Measurements from ENCODE around the gene ARL5B. TPM values are rescaled to one million over a fixed set of nuclear protein-coding genes. Genes with fewer than 3 reads are reported as not detected.

Gene ARL5B
- total and polyA plus RNA-seq, 2 of the 4 experiments (the other 2 are of a cell fraction) = 5.9 to 12.0 TPM

DNA sequence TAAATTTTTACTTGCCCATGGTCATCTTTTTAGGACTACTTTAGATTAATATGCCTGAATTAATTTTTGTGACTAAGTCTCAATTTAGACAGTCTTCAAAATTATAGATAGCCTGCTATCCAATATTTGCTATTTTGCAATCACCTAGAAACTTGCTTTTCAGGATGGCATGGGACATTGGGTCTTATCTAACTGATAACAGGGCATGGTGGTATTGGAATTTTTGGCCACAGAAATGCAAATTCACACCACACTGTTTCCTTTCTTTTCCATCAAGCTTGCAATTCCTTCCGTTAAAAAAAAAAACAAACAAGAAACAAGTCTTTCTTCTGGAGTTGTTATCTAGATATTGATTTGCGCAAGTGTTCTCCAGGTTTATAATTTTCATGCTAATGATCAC is 8.8 kb downstream of the ARL5B start:
- no peak overlapping the region for H3K4me3 ChIP-seq (ENCODE audit: insufficient read depth, low read depth, low read length)
- H2BK20ac ChIP-seq (ENCODE audit: low read depth, low read length) = no peak overlapping the region
- ChIA-PET CTCF (no interaction called here), POLR2A (ENCODE audit: unreplicated experiment) (no interaction called here)
- dilution Hi-C loops (cut with HindIII; ENCODE audit: low sequenced_read_pairs, unreplicated experiment) (no loop called here), in situ Hi-C loops (cut with MboI; ENCODE audit: low sequenced_read_pairs) (no loop called here), intact Hi-C loops (cut with micrococcal nuclease) (no loop called here)
- no peak overlapping the region for H2AK5ac ChIP-seq (ENCODE audit: low read depth, low read length)
- peaks cover 32% of the 10 kb centered on the region; the same call in 1 of the 2 replicates for H4K20me1 ChIP-seq (ENCODE audit: insufficient read depth, low read length)
- H3K14ac ChIP-seq (replicated peaks; ENCODE audit: low read depth, low read length) = no peak overlapping the region
- no peak overlapping the region for H3K18ac ChIP-seq (ENCODE audit: low read depth, low read length)
- H4K8ac ChIP-seq (ENCODE audit: low read depth in 2 of 2, low read length in 2 of 2) = no peak overlapping the region
- H2BK5ac ChIP-seq (ENCODE audit: low read depth, low read length, poor library complexity, severe bottlenecking) = no peak overlapping the region
- no peak for TF ChIP-seq CHD1 (IDR thresholded peaks at IDR 0.05; ENCODE audit: low read depth, low read length)
- no peak for TF ChIP-seq RAD21 (IDR thresholded peaks at IDR 0.05; ENCODE audit: low read length)
- TF ChIP-seq USF2 (IDR thresholded peaks at IDR 0.05; ENCODE audit: low read depth, low read length) = no peak
- TF ChIP-seq NFE2L2 (IDR thresholded peaks at IDR 0.05; ENCODE audit: low read depth, low read length) = no peak
- no peak for TF ChIP-seq MXI1 (IDR thresholded peaks at IDR 0.05; ENCODE audit: borderline replicate concordance, low read depth, low read length)
- TF ChIP-seq FOS (IDR thresholded peaks at IDR 0.05; ENCODE audit: low read depth, low read length) = no peak
- TF ChIP-seq MAFK (IDR thresholded peaks at IDR 0.05; ENCODE audit: low read depth, low read length) = no peak
- no peak for TF ChIP-seq CEBPB (IDR thresholded peaks at IDR 0.05; ENCODE audit: low read depth, low read length)
- TF ChIP-seq SMC3 (IDR thresholded peaks at IDR 0.05; ENCODE audit: low read depth, low read length) = no peak
- TF ChIP-seq MAZ (IDR thresholded peaks at IDR 0.05; ENCODE audit: borderline replicate concordance, low read depth, low read length) = no peak
- no peak for TF ChIP-seq RCOR1 (IDR thresholded peaks at IDR 0.05; ENCODE audit: insufficient replicate concordance, low read length)
- TF ChIP-seq ELK1 (IDR thresholded peaks at IDR 0.05; ENCODE audit: borderline replicate concordance, low read depth, low read length) = no peak
- TF ChIP-seq BHLHE40 (IDR thresholded peaks at IDR 0.05; ENCODE audit: low read depth, low read length) = no peak
- TF ChIP-seq, protein P1, sequence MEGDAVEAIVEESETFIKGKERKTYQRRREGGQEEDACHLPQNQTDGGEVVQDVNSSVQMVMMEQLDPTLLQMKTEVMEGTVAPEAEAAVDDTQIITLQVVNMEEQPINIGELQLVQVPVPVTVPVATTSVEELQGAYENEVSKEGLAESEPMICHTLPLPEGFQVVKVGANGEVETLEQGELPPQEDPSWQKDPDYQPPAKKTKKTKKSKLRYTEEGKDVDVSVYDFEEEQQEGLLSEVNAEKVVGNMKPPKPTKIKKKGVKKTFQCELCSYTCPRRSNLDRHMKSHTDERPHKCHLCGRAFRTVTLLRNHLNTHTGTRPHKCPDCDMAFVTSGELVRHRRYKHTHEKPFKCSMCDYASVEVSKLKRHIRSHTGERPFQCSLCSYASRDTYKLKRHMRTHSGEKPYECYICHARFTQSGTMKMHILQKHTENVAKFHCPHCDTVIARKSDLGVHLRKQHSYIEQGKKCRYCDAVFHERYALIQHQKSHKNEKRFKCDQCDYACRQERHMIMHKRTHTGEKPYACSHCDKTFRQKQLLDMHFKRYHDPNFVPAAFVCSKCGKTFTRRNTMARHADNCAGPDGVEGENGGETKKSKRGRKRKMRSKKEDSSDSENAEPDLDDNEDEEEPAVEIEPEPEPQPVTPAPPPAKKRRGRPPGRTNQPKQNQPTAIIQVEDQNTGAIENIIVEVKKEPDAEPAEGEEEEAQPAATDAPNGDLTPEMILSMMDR (conservative IDR thresholded peaks at IDR 0.05; ENCODE audit: low read depth, low read length) = no peak
- TF ChIP-seq POLR2A (IDR thresholded peaks at IDR 0.05; ENCODE audit: low read depth, low read length) = no peak
- no peak for TF ChIP-seq RFX5 (IDR thresholded peaks at IDR 0.05; ENCODE audit: low read depth, low read length)
- no CpG with 5 or more reads among the region's 2 CpGs for WGBS, 2 experiments (ENCODE audit: extremely low coverage in 2 of 2, insufficient read length in 1 of 2)
- H3K9me1 ChIP-seq (ENCODE audit: insufficient read depth, low read length) = peaks cover 7% of the 10 kb centered on the region
- peaks cover 34 to 60% of the 10 kb centered on the region in 2 experiments for H3K79me1 ChIP-seq (ENCODE audit: low read depth in 1 of 2, low read length in 2 of 2)
- H2BK120ac ChIP-seq (ENCODE audit: low read depth, low read length) = no peak overlapping the region
- H3K4me1 ChIP-seq (ENCODE audit: control insufficient read depth, insufficient read depth, low read length) = peaks cover 10% of the 10 kb centered on the region
- H3K23ac ChIP-seq (ENCODE audit: low read depth, low read length) = no peak overlapping the region
- no peak overlapping the region for H3K4me2 ChIP-seq (ENCODE audit: low read depth, low read length)
- no peak overlapping the region for H3K4ac ChIP-seq (ENCODE audit: low read depth, low read length)
- H3K9me3 ChIP-seq (ENCODE audit: control insufficient read depth, insufficient read depth, low read length) = no peaks in the 10 kb centered on the region
- ATAC-seq (ENCODE audit: low read depth) (no peak), DNase-seq (no peak)
- no peaks in the 10 kb centered on the region for H3K27me3 ChIP-seq (ENCODE audit: control insufficient read depth, insufficient read depth, low read length)
- no TSS peak for BruUV-seq (replicated peaks)
- H3K27ac ChIP-seq (ENCODE audit: insufficient read depth, low read length) = no peak overlapping the region
- H3K36me3 ChIP-seq (ENCODE audit: control insufficient read depth, insufficient read depth, low read length) = peaks cover 29% of the 10 kb centered on the region
- no peak overlapping the region for H2BK15ac ChIP-seq (ENCODE audit: low read depth, low read length)
- no peak overlapping the region for H2AK9ac ChIP-seq (replicated peaks; ENCODE audit: low read depth, low read length, poor library complexity)
- H4K5ac ChIP-seq (ENCODE audit: low read depth, low read length) = no peak overlapping the region
- H2AFZ ChIP-seq (replicated peaks; ENCODE audit: low read length, poor library complexity) = no peak overlapping the region
- H3K9ac ChIP-seq (ENCODE audit: low read depth, low read length) = no peak overlapping the region
- no peak overlapping the region for H3K56ac ChIP-seq (ENCODE audit: extremely low read depth, insufficient read depth, low read length)
- H4K91ac ChIP-seq (ENCODE audit: insufficient read depth, low read depth, low read length) = no peak overlapping the region

All from IMR-90 (cell line).